GM12891 (cell line): Measurements from ENCODE around the gene THSD4.

Experiments used
- POLR2A ChIP-seq: IDR thresholded peaks from 2 replicates; pipeline ENCODE4 v1.6.1; 2011; ENCODE audit warnings: low read depth, low read length, control low read depth
- POLR2AphosphoS5 ChIP-seq: IDR thresholded peaks from 2 replicates; pipeline ENCODE4 v1.6.1; 2011; ENCODE audit warnings: low read depth, low read length, control low read depth

DNA sequence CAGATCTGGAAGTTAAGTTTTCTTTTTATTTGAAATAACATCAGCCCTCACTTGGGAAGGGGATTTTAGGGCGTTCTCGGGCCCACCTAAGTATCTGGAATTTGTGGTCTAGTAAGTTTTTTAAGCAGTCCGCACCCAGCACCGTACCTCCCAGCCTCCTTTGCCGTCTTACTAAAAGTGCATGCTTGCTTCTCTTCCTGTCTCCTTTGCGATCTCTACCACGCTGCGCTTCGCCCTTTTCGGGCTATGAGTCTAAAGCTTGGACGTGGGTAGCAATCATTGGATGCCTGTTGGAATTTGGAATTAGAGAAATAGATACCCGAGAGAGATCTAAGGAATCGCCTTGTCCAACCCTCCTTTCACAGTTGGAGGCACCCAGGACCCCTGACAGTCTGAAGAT, 1.1 kb downstream of the THSD4 start:
- TF ChIP-seq POLR2A (no peak), POLR2AphosphoS5 (no peak)
